Activated CD4-positive, alpha-beta T cell treated with anti-CD3 and anti-CD28 coated beads, Interleukin-2, amount 50 U/mL, for 48 hours (primary cell): ENCODE data around the gene IFNE.
"Not testable (repeated sequence)": the region's sequence is repeated elsewhere in the genome, so short reads cannot be mapped to it uniquely, and the experiment has no call there.

Source experiments
- DNase-seq, 2 experiments: peaks; one replicate each; pipeline ENCODE4 v3.0.0-alpha.2; 2020

The IFNE gene

GRCh38 chr9:21481470-21482056 is 550 bp downstream of the IFNE start:
- DNase-seq = no peak

- DNase-seq = no peak
These were observed 2.9 kb downstream of the IFNE start for GRCh38 chr9:21479152-21479702.

GRCh38 chr9:21477466-21477865 is 4.6 kb downstream of the IFNE start:
- no peak for DNase-seq

- no peak for DNase-seq
These were observed 8.9 kb downstream of the IFNE start for GRCh38 chr9:21473236-21473635.

- no peak for DNase-seq
These were observed 12.0 kb downstream of the IFNE start for GRCh38 chr9:21470126-21470525.

GRCh38 chr9:21465859-21466518 is 16.1 kb downstream of the IFNE start:
- DNase-seq = no peak

GRCh38 chr9:21465138-21465537 is 17.0 kb downstream of the IFNE start:
- no peak for DNase-seq

- DNase-seq = no peak
These were observed 20.7 kb downstream of the IFNE start for GRCh38 chr9:21461377-21461776.

- peak in 1 of 2 experiments; percentile 13 for DNase-seq
These were observed 26.8 kb downstream of the IFNE start for GRCh38 chr9:21455320-21455719.

GRCh38 chr9:21454149-21454548 is 28.0 kb downstream of the IFNE start:
- no peak for DNase-seq

- no peak for DNase-seq
These were observed 29.4 kb downstream of the IFNE start for GRCh38 chr9:21452681-21453080.

- no peak for DNase-seq
These were observed 31.2 kb downstream of the IFNE start for GRCh38 chr9:21450733-21451394.

- DNase-seq = not testable (repeated sequence)
These were observed 32.8 kb downstream of the IFNE start for GRCh38 chr9:21449312-21449711.

- DNase-seq = no peak
These were observed 38.1 kb downstream of the IFNE start for GRCh38 chr9:21443849-21444625.

- no peak for DNase-seq
These were observed 42.0 kb downstream of the IFNE start, which contains the start of gene IFNA1 for GRCh38 chr9:21440139-21440538. IFNA1 (plus strand) TSS chr9:21440439; CDS start chr9:21440508, 69 bp downstream.

GRCh38 chr9:21435015-21435383 is 47.1 kb downstream of the IFNE start:
- not testable (repeated sequence) for DNase-seq

- peak; percentile 15 to 49 for DNase-seq
These were observed 47.7 kb downstream of the IFNE start for GRCh38 chr9:21434202-21435014.

- DNase-seq = no peak
These were observed 49.3 kb downstream of the IFNE start for GRCh38 chr9:21432672-21433425.
